GM12865 (cell line): ENCODE data around the gene PLPP3.

Experiments used
- DNase-seq: peaks from one replicate; pipeline ENCODE4 v3.0.0; 2010; ENCODE audit warnings: low read depth
- H3K4me3 ChIP-seq: 2 replicates; pipeline ENCODE4 v1.5.1; 2011; ENCODE audit warnings: mild to moderate bottlenecking, low read depth, low read length, control low read depth
- CTCF ChIP-seq: IDR thresholded peaks from 2 replicates; pipeline ENCODE4 v1.5.1; 2011; ENCODE audit warnings: low read length, control low read depth, low read depth, inconsistent platforms; ENCODE audit not compliant: insufficient read depth; ENCODE audit errors: missing control alignments

PLPP3 gene

GRCh38 chr1:56538532-56538931 lies 40.8 kb downstream of the PLPP3 start:
- TF ChIP-seq CTCF = no peak
- no peak overlapping the region for H3K4me3 ChIP-seq
- DNase-seq = no peak

- no peak for DNase-seq
- no peak for TF ChIP-seq CTCF
- no peak overlapping the region for H3K4me3 ChIP-seq
Observed at GRCh38 chr1:56537660-56538059, 41.7 kb downstream of the PLPP3 start.

- no peak for DNase-seq
- TF ChIP-seq CTCF = no peak
- H3K4me3 ChIP-seq = no peak overlapping the region
Observed at GRCh38 chr1:56535939-56536338, 43.4 kb downstream of the PLPP3 start.

GRCh38 chr1:56535362-56535761 lies 44.0 kb downstream of the PLPP3 start:
- no peak overlapping the region for H3K4me3 ChIP-seq
- no peak for TF ChIP-seq CTCF

GRCh38 chr1:56534130-56534651 lies 45.2 kb downstream of the PLPP3 start:
- H3K4me3 ChIP-seq = no peak overlapping the region
- no peak for DNase-seq
- TF ChIP-seq CTCF = no peak

More at GRCh38 chr1:56535362-56535761, 44.0 kb downstream of the PLPP3 start:
- DNase-seq = no peak

GRCh38 chr1:56533621-56534020 lies 45.7 kb downstream of the PLPP3 start:
- no peak for TF ChIP-seq CTCF
- no peak overlapping the region for H3K4me3 ChIP-seq
- peak; percentile 47 for DNase-seq

GRCh38 chr1:56533197-56533596 lies 46.2 kb downstream of the PLPP3 start:
- no peak overlapping the region for H3K4me3 ChIP-seq
- no peak for TF ChIP-seq CTCF
- peak; percentile 6 for DNase-seq
